ENCODE measurements around the gene TEX51.

Gene TEX51

GRCh38 chr2:126857502-126857901, 41.2 kb upstream of the TEX51 start:
- no peaks in the 10 kb centered on the region for H3K79me2 ChIP-seq (ENCODE audit: insufficient read depth, low read length)
- no peaks in the 10 kb centered on the region for H3K9me2 ChIP-seq (ENCODE audit: low read depth, low read length)
- H3K4me1 ChIP-seq (ENCODE audit: insufficient read depth, low read length, severe bottlenecking) = no peaks in the 10 kb centered on the region
- H3F3A ChIP-seq (ENCODE audit: insufficient read depth, low read length) = no peaks in the 10 kb centered on the region
- no peak overlapping the region for H3K27ac ChIP-seq (ENCODE audit: low read depth, low read length, poor library complexity, severe bottlenecking)
- no peak overlapping the region for H3K4me3 ChIP-seq (ENCODE audit: low read depth, low read length, poor library complexity, severe bottlenecking)
- TF ChIP-seq CTCF (IDR thresholded peaks at IDR 0.05; ENCODE audit: low read length) (no peak), EZH2 (IDR thresholded peaks at IDR 0.05; ENCODE audit: borderline replicate concordance, low read length) (no peak)
- H3K36me3 ChIP-seq (ENCODE audit: insufficient read depth, low read length) = no peaks in the 10 kb centered on the region
- no peaks in the 10 kb centered on the region for H3K9me3 ChIP-seq (ENCODE audit: low read length)
- no peaks in the 10 kb centered on the region; the same call in 1 of the 2 replicates for H3K27me3 ChIP-seq (ENCODE audit: insufficient read depth, low read length)
- H3K9ac ChIP-seq (ENCODE audit: low read length) = no peak overlapping the region
- no peak overlapping the region for H3K4me2 ChIP-seq (ENCODE audit: low read length)
- no peak overlapping the region for H2AFZ ChIP-seq (ENCODE audit: low read length)
- H4K20me1 ChIP-seq (ENCODE audit: insufficient read depth, low read length) = no peaks in the 10 kb centered on the region

GRCh38 chr2:126858013-126858412, 40.7 kb upstream of the TEX51 start:
- Histone ChIP-seq H3K79me2 (ENCODE audit: insufficient read depth, low read length) (no peaks in the 10 kb centered on the region), H3K36me3 (ENCODE audit: insufficient read depth, low read length) (no peaks in the 10 kb centered on the region), H3K27me3 (ENCODE audit: insufficient read depth, low read length) (no peaks in the 10 kb centered on the region), H3K9me2 (ENCODE audit: low read depth, low read length) (no peaks in the 10 kb centered on the region), H3F3A (ENCODE audit: insufficient read depth, low read length) (no peaks in the 10 kb centered on the region), H4K20me1 (ENCODE audit: insufficient read depth, low read length) (no peaks in the 10 kb centered on the region), H3K4me3 (ENCODE audit: low read depth, low read length, poor library complexity, severe bottlenecking) (no peak overlapping the region), H3K4me1 (ENCODE audit: insufficient read depth, low read length, severe bottlenecking) (no peaks in the 10 kb centered on the region), H3K9ac (ENCODE audit: low read length) (no peak overlapping the region), H3K4me2 (ENCODE audit: low read length) (no peak overlapping the region), H3K27ac (ENCODE audit: low read depth, low read length, poor library complexity, severe bottlenecking) (no peak overlapping the region), H2AFZ (ENCODE audit: low read length) (no peak overlapping the region), H3K9me3 (ENCODE audit: low read length) (no peaks in the 10 kb centered on the region)
- TF ChIP-seq EZH2 (IDR thresholded peaks at IDR 0.05; ENCODE audit: borderline replicate concordance, low read length) (no peak), CTCF (IDR thresholded peaks at IDR 0.05; ENCODE audit: low read length) (no peak)

- Histone ChIP-seq H3K27me3 (ENCODE audit: insufficient read depth, low read length) (no peaks in the 10 kb centered on the region), H2AFZ (ENCODE audit: low read length) (no peak overlapping the region), H3K4me3 (ENCODE audit: low read depth, low read length, poor library complexity, severe bottlenecking) (no peak overlapping the region), H3K36me3 (ENCODE audit: insufficient read depth, low read length) (no peaks in the 10 kb centered on the region), H3K27ac (ENCODE audit: low read depth, low read length, poor library complexity, severe bottlenecking) (no peak overlapping the region), H3K9me2 (ENCODE audit: low read depth, low read length) (no peaks in the 10 kb centered on the region), H3K4me1 (ENCODE audit: insufficient read depth, low read length, severe bottlenecking) (no peaks in the 10 kb centered on the region), H3K9me3 (ENCODE audit: low read length) (no peaks in the 10 kb centered on the region), H3K79me2 (ENCODE audit: insufficient read depth, low read length) (no peaks in the 10 kb centered on the region), H4K20me1 (ENCODE audit: insufficient read depth, low read length) (no peaks in the 10 kb centered on the region), H3K9ac (ENCODE audit: low read length) (no peak overlapping the region), H3K4me2 (ENCODE audit: low read length) (no peak overlapping the region), H3F3A (ENCODE audit: insufficient read depth, low read length) (no peaks in the 10 kb centered on the region)
- TF ChIP-seq CTCF (IDR thresholded peaks at IDR 0.05; ENCODE audit: low read length) (no peak), EZH2 (IDR thresholded peaks at IDR 0.05; ENCODE audit: borderline replicate concordance, low read length) (no peak)
Observed at GRCh38 chr2:126858436-126858835, 40.3 kb upstream of the TEX51 start.
